ENCODE data around the gene XCL2.

Gene XCL2

GRCh38 chr1:168513656-168514404, 30.0 kb downstream of the XCL2 start (continued):
- no peak for TF ChIP-seq CSRNP3 (CRISPR knock-in tag; IDR thresholded peaks at IDR 0.05)
- TF ChIP-seq ZFP3 (CRISPR knock-in tag; IDR thresholded peaks at IDR 0.05): no peak
- no peak for TF ChIP-seq ZFP30 (CRISPR knock-in tag; IDR thresholded peaks at IDR 0.05)
- TF ChIP-seq ZC3H10 (CRISPR knock-in tag; IDR thresholded peaks at IDR 0.05): no peak
- no peak for TF ChIP-seq ZNF8 (CRISPR knock-in tag; IDR thresholded peaks at IDR 0.05)
- no peak for TF ChIP-seq ISL1 (CRISPR knock-in tag; IDR thresholded peaks at IDR 0.05)
- no peak for TF ChIP-seq ESRRG (CRISPR knock-in tag; IDR thresholded peaks at IDR 0.05)

GRCh38 chr1:168512864-168513595, 30.8 kb downstream of the XCL2 start:
- ATAC-seq: no peak; the same call in 2 of the 3 replicates
- TF ChIP-seq, protein P1, sequence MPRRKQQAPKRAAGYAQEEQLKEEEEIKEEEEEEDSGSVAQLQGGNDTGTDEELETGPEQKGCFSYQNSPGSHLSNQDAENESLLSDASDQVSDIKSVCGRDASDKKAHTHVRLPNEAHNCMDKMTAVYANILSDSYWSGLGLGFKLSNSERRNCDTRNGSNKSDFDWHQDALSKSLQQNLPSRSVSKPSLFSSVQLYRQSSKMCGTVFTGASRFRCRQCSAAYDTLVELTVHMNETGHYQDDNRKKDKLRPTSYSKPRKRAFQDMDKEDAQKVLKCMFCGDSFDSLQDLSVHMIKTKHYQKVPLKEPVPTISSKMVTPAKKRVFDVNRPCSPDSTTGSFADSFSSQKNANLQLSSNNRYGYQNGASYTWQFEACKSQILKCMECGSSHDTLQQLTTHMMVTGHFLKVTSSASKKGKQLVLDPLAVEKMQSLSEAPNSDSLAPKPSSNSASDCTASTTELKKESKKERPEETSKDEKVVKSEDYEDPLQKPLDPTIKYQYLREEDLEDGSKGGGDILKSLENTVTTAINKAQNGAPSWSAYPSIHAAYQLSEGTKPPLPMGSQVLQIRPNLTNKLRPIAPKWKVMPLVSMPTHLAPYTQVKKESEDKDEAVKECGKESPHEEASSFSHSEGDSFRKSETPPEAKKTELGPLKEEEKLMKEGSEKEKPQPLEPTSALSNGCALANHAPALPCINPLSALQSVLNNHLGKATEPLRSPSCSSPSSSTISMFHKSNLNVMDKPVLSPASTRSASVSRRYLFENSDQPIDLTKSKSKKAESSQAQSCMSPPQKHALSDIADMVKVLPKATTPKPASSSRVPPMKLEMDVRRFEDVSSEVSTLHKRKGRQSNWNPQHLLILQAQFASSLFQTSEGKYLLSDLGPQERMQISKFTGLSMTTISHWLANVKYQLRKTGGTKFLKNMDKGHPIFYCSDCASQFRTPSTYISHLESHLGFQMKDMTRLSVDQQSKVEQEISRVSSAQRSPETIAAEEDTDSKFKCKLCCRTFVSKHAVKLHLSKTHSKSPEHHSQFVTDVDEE (CRISPR knock-in tag; IDR thresholded peaks at IDR 0.05): no peak
- TF ChIP-seq ESRRG (CRISPR knock-in tag; IDR thresholded peaks at IDR 0.05) (no peak), POU6F1 (CRISPR knock-in tag; IDR thresholded peaks at IDR 0.05; ENCODE audit: borderline replicate concordance, low read depth) (no peak)

GRCh38 chr1:168509875-168510791, 33.7 kb downstream of the XCL2 start:
- ATAC-seq: no peak; the same call in 2 of the 3 replicates
- no peak for TF ChIP-seq ZNF565 (CRISPR knock-in tag; conservative IDR thresholded peaks at IDR 0.05; ENCODE audit: low read depth)
- TF ChIP-seq, protein P2, sequence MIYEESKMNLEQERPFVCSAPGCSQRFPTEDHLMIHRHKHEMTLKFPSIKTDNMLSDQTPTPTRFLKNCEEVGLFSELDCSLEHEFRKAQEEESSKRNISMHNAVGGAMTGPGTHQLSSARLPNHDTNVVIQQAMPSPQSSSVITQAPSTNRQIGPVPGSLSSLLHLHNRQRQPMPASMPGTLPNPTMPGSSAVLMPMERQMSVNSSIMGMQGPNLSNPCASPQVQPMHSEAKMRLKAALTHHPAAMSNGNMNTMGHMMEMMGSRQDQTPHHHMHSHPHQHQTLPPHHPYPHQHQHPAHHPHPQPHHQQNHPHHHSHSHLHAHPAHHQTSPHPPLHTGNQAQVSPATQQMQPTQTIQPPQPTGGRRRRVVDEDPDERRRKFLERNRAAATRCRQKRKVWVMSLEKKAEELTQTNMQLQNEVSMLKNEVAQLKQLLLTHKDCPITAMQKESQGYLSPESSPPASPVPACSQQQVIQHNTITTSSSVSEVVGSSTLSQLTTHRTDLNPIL (CRISPR knock-in tag; IDR thresholded peaks at IDR 0.05; ENCODE audit: low read depth): no peak
- no peak for TF ChIP-seq RARB (CRISPR knock-in tag; IDR thresholded peaks at IDR 0.05)
- no peak for TF ChIP-seq TCF4 (CRISPR knock-in tag; IDR thresholded peaks at IDR 0.05; ENCODE audit: borderline replicate concordance)
- no peak for TF ChIP-seq BACH2 (CRISPR knock-in tag; IDR thresholded peaks at IDR 0.05; ENCODE audit: borderline replicate concordance)
- no peak for TF ChIP-seq SNAI2 (CRISPR knock-in tag; IDR thresholded peaks at IDR 0.05)
- no peak for TF ChIP-seq ZNF70 (CRISPR knock-in tag; IDR thresholded peaks at IDR 0.05)
- no peak for TF ChIP-seq ISL1 (CRISPR knock-in tag; IDR thresholded peaks at IDR 0.05)
- no peak for TF ChIP-seq OSR1 (CRISPR knock-in tag; IDR thresholded peaks at IDR 0.05)
- TF ChIP-seq TOX (CRISPR knock-in tag; IDR thresholded peaks at IDR 0.05; ENCODE audit: borderline replicate concordance): no peak
- TF ChIP-seq, protein P3, sequence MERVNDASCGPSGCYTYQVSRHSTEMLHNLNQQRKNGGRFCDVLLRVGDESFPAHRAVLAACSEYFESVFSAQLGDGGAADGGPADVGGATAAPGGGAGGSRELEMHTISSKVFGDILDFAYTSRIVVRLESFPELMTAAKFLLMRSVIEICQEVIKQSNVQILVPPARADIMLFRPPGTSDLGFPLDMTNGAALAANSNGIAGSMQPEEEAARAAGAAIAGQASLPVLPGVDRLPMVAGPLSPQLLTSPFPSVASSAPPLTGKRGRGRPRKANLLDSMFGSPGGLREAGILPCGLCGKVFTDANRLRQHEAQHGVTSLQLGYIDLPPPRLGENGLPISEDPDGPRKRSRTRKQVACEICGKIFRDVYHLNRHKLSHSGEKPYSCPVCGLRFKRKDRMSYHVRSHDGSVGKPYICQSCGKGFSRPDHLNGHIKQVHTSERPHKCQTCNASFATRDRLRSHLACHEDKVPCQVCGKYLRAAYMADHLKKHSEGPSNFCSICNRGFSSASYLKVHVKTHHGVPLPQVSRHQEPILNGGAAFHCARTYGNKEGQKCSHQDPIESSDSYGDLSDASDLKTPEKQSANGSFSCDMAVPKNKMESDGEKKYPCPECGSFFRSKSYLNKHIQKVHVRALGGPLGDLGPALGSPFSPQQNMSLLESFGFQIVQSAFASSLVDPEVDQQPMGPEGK (CRISPR knock-in tag; IDR thresholded peaks at IDR 0.05; ENCODE audit: borderline replicate concordance): no peak
- TF ChIP-seq, protein P1 (CRISPR knock-in tag; IDR thresholded peaks at IDR 0.05): no peak
- no peak for TF ChIP-seq ZNF8 (CRISPR knock-in tag; IDR thresholded peaks at IDR 0.05)
- no peak for TF ChIP-seq POU6F1 (CRISPR knock-in tag; IDR thresholded peaks at IDR 0.05; ENCODE audit: borderline replicate concordance, low read depth)
- TF ChIP-seq CSDC2 (CRISPR knock-in tag; IDR thresholded peaks at IDR 0.05): no peak
- no peak for TF ChIP-seq ZFP30 (CRISPR knock-in tag; IDR thresholded peaks at IDR 0.05)

Measured in SK-N-SH treated with all-trans-retinoic acid at 6 μM for 48 hours (cell line).